HepG2 (cell line): Measurements from ENCODE around the gene RGS8. TPM values are rescaled to one million over a fixed set of nuclear protein-coding genes. Genes with fewer than 3 reads are reported as not detected.

Experiments
- ATAC-seq: fragments of 200-7000 bp; cut with Tn5 transposase; 3 replicates; pipeline ENCODE4 v1.9.1; 2020; ENCODE audit warnings: mild to moderate bottlenecking, moderate library complexity
- BruUV-seq: library from RNA; stranded (reverse); fragments of 400-500 nt; replicated peaks from 2 replicates; lab custom pipeline; 2021; lab: Mats Ljungman, UMichigan
- CTCF ChIA-PET: fragments of 300-600 bp; formaldehyde crosslinking; extraction: SDS; loops from one replicate; lab custom pipeline; 2021; ENCODE audit warnings: low total read pairs, inconsistent platforms, low intra/inter-chr PET ratio; lab: Yijun Ruan, JAX
- POLR2A ChIA-PET: fragments of 350-600 bp; sonication (Branson Sonifier 250); formaldehyde crosslinking; loops from one replicate; lab custom pipeline; 2020; ENCODE audit warnings: antibody characterized with exemption, inconsistent platforms; lab: Yijun Ruan, JAX
- DNase-seq: peaks from one replicate; pipeline ENCODE4 v3.0.0-alpha.2; 2015; ENCODE audit warnings: low spot score
- FAIRE-seq: peaks from 3 replicates; lab custom pipeline; 2011; peaks lifted over from hg19 to GRCh38; lab: Jason Lieb, UNC
- H2AFZ ChIP-seq: one replicate; pipeline ENCODE4 v1.6.1; 2011; ENCODE audit warnings: low read length, inconsistent platforms
- H3K27ac ChIP-seq: fragments of 300-600 bp; 3 replicates; pipeline ENCODE4 v1.8.0; 2011; ENCODE audit warnings: mixed run types, mild to moderate bottlenecking, mixed read lengths, low read length, inconsistent platforms; ENCODE audit not compliant: insufficient read depth; ENCODE audit errors: extremely low read length
- H3K27me3 ChIP-seq, 2 experiments: fragments of 200-600 bp in 1 of 2; 2 replicates in 1 of 2; 3 replicates in 1 of 2; pipeline versions ENCODE4 v1.6.0 to v1.8.0; 2011; ENCODE audit warnings: low read length in 2 of 2, mild to moderate bottlenecking in 2 of 2, moderate library complexity in 2 of 2, inconsistent platforms in 1 of 2; ENCODE audit not compliant: insufficient read depth in 2 of 2, control insufficient read depth in 1 of 2
- H3K36me3 ChIP-seq, 2 experiments: fragments of 200-600 bp in 1 of 2; replicated peaks in 1 of 2; 2 replicates in 1 of 2; 3 replicates in 1 of 2; pipeline versions ENCODE4 v1.5.1 to v1.8.0; 2011; ENCODE audit warnings: low read length in 2 of 2, inconsistent platforms in 1 of 2; ENCODE audit not compliant: insufficient read depth in 2 of 2, control insufficient read depth in 1 of 2
- H3K4me1 ChIP-seq: 2 replicates; pipeline ENCODE4 v1.5.1; 2012; ENCODE audit warnings: low read length, inconsistent platforms; ENCODE audit not compliant: insufficient read depth
- H3K4me2 ChIP-seq: 2 replicates; pipeline ENCODE4 v1.6.0; 2011; ENCODE audit warnings: low read depth, low read length, inconsistent platforms
- H3K4me3 ChIP-seq, 3 experiments: fragments of 200-600 bp in 1 of 3; sonication (generic), shearing (Covaris generic) in 1 of 3; replicated peaks in 1 of 3; 2 replicates each; pipeline ENCODE4 v1.5.1; 2011 to 2016; ENCODE audit warnings: low read length in 3 of 3, inconsistent platforms in 2 of 3, low read depth in 2 of 3, mild to moderate bottlenecking in 2 of 3, control low read depth in 1 of 3, mixed read lengths in 1 of 3; ENCODE audit not compliant: insufficient read depth in 1 of 3
- H3K79me2 ChIP-seq: one replicate; pipeline ENCODE4 v1.6.1; 2011; ENCODE audit warnings: low read length, inconsistent platforms; ENCODE audit not compliant: insufficient read depth
- H3K9ac ChIP-seq: 2 replicates; pipeline ENCODE4 v1.6.0; 2011; ENCODE audit warnings: mild to moderate bottlenecking, low read depth, low read length, inconsistent platforms; ENCODE audit not compliant: insufficient read depth
- H3K9me3 ChIP-seq: 2 replicates; pipeline ENCODE4 v1.5.1; 2012; ENCODE audit warnings: mild to moderate bottlenecking, low read length
- H4K20me1 ChIP-seq: 2 replicates; pipeline ENCODE4 v1.6.0; 2011; ENCODE audit warnings: inconsistent platforms, mild to moderate bottlenecking, low read length, moderate library complexity; ENCODE audit not compliant: insufficient read depth
- AGO2 ChIP-seq: fragments of 200-400 bp; formaldehyde crosslinking; optimal IDR thresholded peaks from 2 replicates; pipeline ENCODE3; 2017; ENCODE audit warnings: mild to moderate bottlenecking, low read depth, low read length, moderate library complexity
- DDIT3 ChIP-seq: sonication (generic); formaldehyde crosslinking; IDR thresholded peaks from 2 replicates; pipeline ENCODE4 v1.4.0; 2020; ENCODE audit warnings: mild to moderate bottlenecking, missing genetic modification reagents
- JARID2 ChIP-seq: sonication (generic); formaldehyde crosslinking; IDR thresholded peaks from 2 replicates; pipeline ENCODE4 v1.8.1; 2023; ENCODE audit warnings: missing genetic modification reagents, inconsistent platforms; ENCODE audit not compliant: insufficient replicate concordance
- PRMT3 ChIP-seq: sonication (generic); formaldehyde crosslinking; IDR thresholded peaks from 2 replicates; pipeline ENCODE4 v1.8.1; 2022; ENCODE audit warnings: low read depth, mild to moderate bottlenecking, moderate library complexity, missing genetic modification reagents, borderline replicate concordance
- RAD21 ChIP-seq: fragments of 450-650 bp; formaldehyde crosslinking; IDR thresholded peaks from 2 replicates; pipeline ENCODE4 v1.5.0; 2020; ENCODE audit warnings: mild to moderate bottlenecking
- RBAK ChIP-seq: sonication (generic); formaldehyde crosslinking; IDR thresholded peaks from 2 replicates; pipeline ENCODE4 v1.5.1; 2020; ENCODE audit warnings: mild to moderate bottlenecking, missing genetic modification reagents
- SAP130 ChIP-seq: IDR thresholded peaks from 2 replicates; pipeline ENCODE4 v1.6.1; 2016; ENCODE audit warnings: low read depth
- SNAPC2 ChIP-seq: sonication (generic); formaldehyde crosslinking; IDR thresholded peaks from 2 replicates; pipeline ENCODE4 v1.8.1; 2022; ENCODE audit warnings: mild to moderate bottlenecking, missing genetic modification reagents
- USF2 ChIP-seq, 2 experiments: sonication (generic) in 1 of 2; formaldehyde crosslinking in 1 of 2; IDR thresholded peaks; 2 replicates each; pipeline versions ENCODE4 v1.5.1 to v1.6.1; 2011 to 2020; ENCODE audit warnings: borderline replicate concordance in 1 of 2, low read depth in 1 of 2, low read length in 1 of 2, mild to moderate bottlenecking in 1 of 2, missing genetic modification reagents in 1 of 2, moderate library complexity in 1 of 2
- ZNF207 ChIP-seq: fragments of 450-650 bp; IDR thresholded peaks from 2 replicates; pipeline ENCODE4 v1.6.1; 2016; ENCODE audit warnings: antibody characterized with exemption, borderline replicate concordance
- ZNF281 ChIP-seq: sonication (generic); formaldehyde crosslinking; IDR thresholded peaks from 2 replicates; pipeline ENCODE4 v1.4.0; 2020; ENCODE audit warnings: missing genetic modification reagents, borderline replicate concordance
- ZNF3 ChIP-seq: IDR thresholded peaks from 2 replicates; pipeline ENCODE4 v1.7.0; 2017; ENCODE audit warnings: inconsistent platforms
- ZNF331 ChIP-seq: sonication (generic); formaldehyde crosslinking; IDR thresholded peaks from 2 replicates; pipeline ENCODE4 v1.4.0; 2020; ENCODE audit warnings: missing genetic modification reagents
- ZNF737 ChIP-seq: sonication (generic); formaldehyde crosslinking; IDR thresholded peaks from 2 replicates; pipeline ENCODE4 v1.5.0; 2020; ENCODE audit warnings: missing genetic modification reagents, mild to moderate bottlenecking, borderline replicate concordance
- ZNF772 ChIP-seq: sonication (generic); formaldehyde crosslinking; IDR thresholded peaks from 2 replicates; pipeline ENCODE4 v1.5.0; 2020; ENCODE audit warnings: mild to moderate bottlenecking, missing genetic modification reagents
- ZNF878 ChIP-seq: sonication (generic); formaldehyde crosslinking; IDR thresholded peaks from 2 replicates; pipeline ENCODE4 v1.8.1; 2023; ENCODE audit warnings: mild to moderate bottlenecking, missing genetic modification reagents, moderate library complexity
- WGBS: methylation state at CpG from one replicate; pipeline ENCODE4 v1.1.6; 2017; ENCODE audit warnings: low lambda C conversion rate; 5-methylcytosine and 5-hydroxymethylcytosine counted together
- in situ Hi-C: cut with HindIII; loops from 2 replicates; pipeline ENCODE4 v1.10.0; 2017; ENCODE audit warnings: low pct_unique_long_range_greater_than_20kb; ENCODE audit not compliant: extremely low pct_ligation_motif_present
- intact Hi-C: fragments of 100-400 bp; cut with micrococcal nuclease; formaldehyde crosslinking; loops from one replicate; pipeline ENCODE4 v1.10.0; 2022; ENCODE audit not compliant: unreplicated experiment
- polyA plus RNA-seq, 8 experiments: library from polyadenylated mRNA; depleted of rRNA in 3 of 8; stranded (reverse) in 7 of 8; unstranded in 1 of 8; fragments of >200 nt; fragmentation: Illumina TruSeq in 4 of 8; extraction: Trizol in 4 of 8; gene quantifications; 2 replicates each; pipeline versions ENCODE4 v1.2.1 to v1.2.3, GENCODE V29; 2011 to 2016; ENCODE audit warnings: low read depth in 4 of 8, missing spikeins in 1 of 8, mixed read lengths in 1 of 8; ENCODE audit not compliant: insufficient read depth in 1 of 8
- total RNA-seq, 5 experiments: library from RNA; depleted of rRNA; stranded (reverse); fragments of >200 nt; fragmentation: Illumina TruSeq; extraction: Trizol; gene quantifications; 2 replicates each; pipeline ENCODE4 v1.2.3, GENCODE V29; 2016; ENCODE audit warnings: low read depth in 1 of 5
- TF ChIP-seq, protein P1 (sequence below): sonication (generic); formaldehyde crosslinking; IDR thresholded peaks from 2 replicates; pipeline ENCODE4 v1.5.1; 2020; ENCODE audit warnings: missing genetic modification reagents, mild to moderate bottlenecking, borderline replicate concordance

RGS8 gene
- total and polyA plus RNA-seq, 2 of the 13 experiments (the other 11 are each of a cell fraction or from before 2014, with no cell fraction given) = not detected

GRCh38 chr1:182715531-182715930, 31.1 kb upstream of the RGS8 start:
- no peak for FAIRE-seq
- no peak overlapping the region for H3K9ac ChIP-seq

More at GRCh38 chr1:182715531-182715930, 31.1 kb upstream of the RGS8 start:
- 0% methylated on average over 2 of the region's 2 CpGs for WGBS
- no TSS peak for BruUV-seq
- H3K79me2 ChIP-seq = no peaks in the 10 kb centered on the region
- H3K27me3 ChIP-seq = peaks cover 0 to 9% of the 10 kb centered on the region in 2 experiments; a peak in 1 of 5 replicates
- H4K20me1 ChIP-seq = no peaks in the 10 kb centered on the region
- ATAC-seq (no peak), DNase-seq (no peak)
- H3K4me1 ChIP-seq = no peaks in the 10 kb centered on the region
- H3K27ac ChIP-seq = no peak overlapping the region
- CTCF ChIA-PET = no interaction called here
- intact Hi-C loops = no loop called here
- H3K36me3 ChIP-seq = no peaks in the 10 kb centered on the region
- POLR2A ChIA-PET = no interaction called here
- no peaks in the 10 kb centered on the region for H3K9me3 ChIP-seq
- in situ Hi-C loops = no loop called here
- TF ChIP-seq PRMT3 (no peak), ZNF331 (CRISPR knock-in tag) (no peak), SNAPC2 (no peak), ZNF772 (CRISPR knock-in tag) (no peak), JARID2 (CRISPR knock-in tag) (no peak), ZNF878 (no peak), ZNF207 (no peak), ZNF737 (CRISPR knock-in tag) (no peak), ZNF281 (CRISPR knock-in tag) (no peak), ZNF3 (no peak), RAD21 (CRISPR knock-in tag) (no peak), AGO2 (no peak), SAP130 (CRISPR knock-in tag) (no peak), DDIT3 (CRISPR knock-in tag) (no peak), USF2 (IDR thresholded peaks at IDR 0.05; ENCODE audit: low read depth, low read length) (no peak), USF2 (CRISPR knock-in tag; IDR thresholded peaks at IDR 0.05; ENCODE audit: borderline replicate concordance) (no peak), RBAK (CRISPR knock-in tag) (no peak)
- TF ChIP-seq, protein P1, sequence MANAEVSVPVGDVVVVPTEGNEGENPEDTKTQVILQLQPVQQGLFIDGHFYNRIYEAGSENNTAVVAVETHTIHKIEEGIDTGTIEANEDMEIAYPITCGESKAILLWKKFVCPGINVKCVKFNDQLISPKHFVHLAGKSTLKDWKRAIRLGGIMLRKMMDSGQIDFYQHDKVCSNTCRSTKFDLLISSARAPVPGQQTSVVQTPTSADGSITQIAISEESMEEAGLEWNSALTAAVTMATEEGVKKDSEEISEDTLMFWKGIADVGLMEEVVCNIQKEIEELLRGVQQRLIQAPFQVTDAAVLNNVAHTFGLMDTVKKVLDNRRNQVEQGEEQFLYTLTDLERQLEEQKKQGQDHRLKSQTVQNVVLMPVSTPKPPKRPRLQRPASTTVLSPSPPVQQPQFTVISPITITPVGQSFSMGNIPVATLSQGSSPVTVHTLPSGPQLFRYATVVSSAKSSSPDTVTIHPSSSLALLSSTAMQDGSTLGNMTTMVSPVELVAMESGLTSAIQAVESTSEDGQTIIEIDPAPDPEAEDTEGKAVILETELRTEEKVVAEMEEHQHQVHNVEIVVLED (CRISPR knock-in tag) = no peak
- no peak overlapping the region for H2AFZ ChIP-seq
- no peak overlapping the region for H3K4me2 ChIP-seq
- H3K4me3 ChIP-seq = no peak overlapping the region
